HepG2 (cell line): ENCODE results near the gene PLPPR3. TPM values are rescaled to one million over a fixed set of nuclear protein-coding genes. Genes with fewer than 3 reads are reported as not detected.

Experiments
- CBX2 ChIP-seq, 2 experiments: fragments of 200-600 bp in 1 of 2; sonication (generic); formaldehyde crosslinking in 1 of 2; IDR thresholded peaks; 2 replicates each; pipeline versions ENCODE4 v1.7.0 to v1.8.1; 2018 to 2022; ENCODE audit warnings: low read depth in 2 of 2, low read length in 1 of 2, mild to moderate bottlenecking in 1 of 2, missing genetic modification reagents in 1 of 2
- KLF11 ChIP-seq: IDR thresholded peaks from 2 replicates; pipeline ENCODE4 v1.6.1; 2016; ENCODE audit warnings: missing compliant biosample characterization
- NKX3-1 ChIP-seq: sonication (generic); formaldehyde crosslinking; IDR thresholded peaks from 2 replicates; pipeline ENCODE4 v1.5.0; 2020; ENCODE audit warnings: missing genetic modification reagents
- ZBTB39 ChIP-seq: sonication (generic); formaldehyde crosslinking; IDR thresholded peaks from 2 replicates; pipeline ENCODE4 v1.5.0; 2020; ENCODE audit warnings: missing genetic modification reagents
- ZNF143 ChIP-seq: sonication (generic); formaldehyde crosslinking; IDR thresholded peaks from 2 replicates; pipeline ENCODE4 v1.4.0; 2020; ENCODE audit warnings: missing genetic modification reagents
- ZNF501 ChIP-seq: sonication (generic); formaldehyde crosslinking; IDR thresholded peaks from 2 replicates; pipeline ENCODE4 v1.5.1; 2020; ENCODE audit warnings: mild to moderate bottlenecking, moderate library complexity, missing genetic modification reagents
- ZNF510 ChIP-seq: sonication (generic); formaldehyde crosslinking; IDR thresholded peaks from 2 replicates; pipeline ENCODE4 v1.4.0; 2020; ENCODE audit warnings: low read depth, mild to moderate bottlenecking, missing genetic modification reagents
- ZNF781 ChIP-seq: sonication (generic); formaldehyde crosslinking; IDR thresholded peaks from 2 replicates; pipeline ENCODE4 v1.5.1; 2020; ENCODE audit warnings: borderline replicate concordance, mild to moderate bottlenecking, missing genetic modification reagents; ENCODE audit errors: not compliant biosample characterization
- polyA plus RNA-seq, 8 experiments: library from polyadenylated mRNA; depleted of rRNA in 3 of 8; stranded (reverse) in 7 of 8; unstranded in 1 of 8; fragments of >200 nt; fragmentation: Illumina TruSeq in 4 of 8; extraction: Trizol in 4 of 8; gene quantifications; 2 replicates each; pipeline versions ENCODE4 v1.2.1 to v1.2.3, GENCODE V29; 2011 to 2016; ENCODE audit warnings: low read depth in 4 of 8, missing spikeins in 1 of 8, mixed read lengths in 1 of 8; ENCODE audit not compliant: insufficient read depth in 1 of 8
- total RNA-seq, 5 experiments: library from RNA; depleted of rRNA; stranded (reverse); fragments of >200 nt; fragmentation: Illumina TruSeq; extraction: Trizol; gene quantifications; 2 replicates each; pipeline ENCODE4 v1.2.3, GENCODE V29; 2016; ENCODE audit warnings: low read depth in 1 of 5
- TF ChIP-seq, protein P1 (sequence below): sonication (generic); formaldehyde crosslinking; IDR thresholded peaks from 2 replicates; pipeline ENCODE4 v1.9.0; 2021; ENCODE audit warnings: mild to moderate bottlenecking, missing genetic modification reagents
- TF ChIP-seq, protein P2 (sequence below): sonication (generic); formaldehyde crosslinking; IDR thresholded peaks from 2 replicates; pipeline ENCODE4 v1.5.1; 2020; ENCODE audit warnings: missing genetic modification reagents, mild to moderate bottlenecking, borderline replicate concordance
- TF ChIP-seq, protein P3 (sequence below): sonication (generic); formaldehyde crosslinking; IDR thresholded peaks from 2 replicates; pipeline ENCODE4 v1.4.0; 2020; ENCODE audit warnings: missing genetic modification reagents
- TF ChIP-seq, protein P4 (sequence below): sonication (generic); formaldehyde crosslinking; IDR thresholded peaks from 2 replicates; pipeline ENCODE4 v1.4.0; 2020; ENCODE audit warnings: missing genetic modification reagents

PLPPR3 gene
- total and polyA plus RNA-seq, 2 of the 13 experiments (the other 11 are each of a cell fraction or from before 2014, with no cell fraction given): 0.07 to 0.16 TPM

DNA sequence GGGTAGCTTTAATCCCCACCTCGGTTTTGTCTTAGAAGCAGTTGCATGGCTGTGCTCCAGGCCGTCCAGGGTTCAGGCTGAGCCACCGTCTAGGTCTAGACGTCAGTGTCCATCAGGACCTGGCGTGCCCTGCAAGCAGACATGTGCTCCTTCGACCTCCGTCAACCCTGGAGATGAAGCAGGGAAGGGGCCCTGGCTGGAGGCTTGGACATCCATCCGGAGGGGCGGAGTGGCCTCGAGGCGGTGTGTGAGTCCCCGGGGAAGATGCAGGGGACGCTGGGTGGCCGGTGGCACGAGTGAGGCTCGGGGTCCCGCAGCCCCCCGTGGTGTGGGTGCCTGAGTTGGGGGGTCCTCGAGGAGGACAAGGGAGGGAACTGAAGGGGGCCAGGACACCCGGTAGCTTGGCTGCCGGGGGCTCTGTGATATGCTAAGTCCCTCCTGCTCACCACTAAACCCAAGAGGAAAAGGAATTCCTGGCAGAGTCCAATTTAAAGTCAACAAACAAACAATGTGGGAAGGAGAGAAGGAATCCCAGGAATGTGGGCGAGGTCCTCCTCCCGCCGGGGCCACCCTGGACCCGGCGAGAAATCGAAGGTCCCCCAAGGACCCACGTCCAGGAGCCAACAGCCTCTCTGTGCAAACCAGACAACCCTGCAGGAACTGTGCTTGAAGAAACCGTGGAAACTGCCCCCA lies 39.4 kb downstream of the PLPPR3 start (continued):
- TF ChIP-seq, protein P1, sequence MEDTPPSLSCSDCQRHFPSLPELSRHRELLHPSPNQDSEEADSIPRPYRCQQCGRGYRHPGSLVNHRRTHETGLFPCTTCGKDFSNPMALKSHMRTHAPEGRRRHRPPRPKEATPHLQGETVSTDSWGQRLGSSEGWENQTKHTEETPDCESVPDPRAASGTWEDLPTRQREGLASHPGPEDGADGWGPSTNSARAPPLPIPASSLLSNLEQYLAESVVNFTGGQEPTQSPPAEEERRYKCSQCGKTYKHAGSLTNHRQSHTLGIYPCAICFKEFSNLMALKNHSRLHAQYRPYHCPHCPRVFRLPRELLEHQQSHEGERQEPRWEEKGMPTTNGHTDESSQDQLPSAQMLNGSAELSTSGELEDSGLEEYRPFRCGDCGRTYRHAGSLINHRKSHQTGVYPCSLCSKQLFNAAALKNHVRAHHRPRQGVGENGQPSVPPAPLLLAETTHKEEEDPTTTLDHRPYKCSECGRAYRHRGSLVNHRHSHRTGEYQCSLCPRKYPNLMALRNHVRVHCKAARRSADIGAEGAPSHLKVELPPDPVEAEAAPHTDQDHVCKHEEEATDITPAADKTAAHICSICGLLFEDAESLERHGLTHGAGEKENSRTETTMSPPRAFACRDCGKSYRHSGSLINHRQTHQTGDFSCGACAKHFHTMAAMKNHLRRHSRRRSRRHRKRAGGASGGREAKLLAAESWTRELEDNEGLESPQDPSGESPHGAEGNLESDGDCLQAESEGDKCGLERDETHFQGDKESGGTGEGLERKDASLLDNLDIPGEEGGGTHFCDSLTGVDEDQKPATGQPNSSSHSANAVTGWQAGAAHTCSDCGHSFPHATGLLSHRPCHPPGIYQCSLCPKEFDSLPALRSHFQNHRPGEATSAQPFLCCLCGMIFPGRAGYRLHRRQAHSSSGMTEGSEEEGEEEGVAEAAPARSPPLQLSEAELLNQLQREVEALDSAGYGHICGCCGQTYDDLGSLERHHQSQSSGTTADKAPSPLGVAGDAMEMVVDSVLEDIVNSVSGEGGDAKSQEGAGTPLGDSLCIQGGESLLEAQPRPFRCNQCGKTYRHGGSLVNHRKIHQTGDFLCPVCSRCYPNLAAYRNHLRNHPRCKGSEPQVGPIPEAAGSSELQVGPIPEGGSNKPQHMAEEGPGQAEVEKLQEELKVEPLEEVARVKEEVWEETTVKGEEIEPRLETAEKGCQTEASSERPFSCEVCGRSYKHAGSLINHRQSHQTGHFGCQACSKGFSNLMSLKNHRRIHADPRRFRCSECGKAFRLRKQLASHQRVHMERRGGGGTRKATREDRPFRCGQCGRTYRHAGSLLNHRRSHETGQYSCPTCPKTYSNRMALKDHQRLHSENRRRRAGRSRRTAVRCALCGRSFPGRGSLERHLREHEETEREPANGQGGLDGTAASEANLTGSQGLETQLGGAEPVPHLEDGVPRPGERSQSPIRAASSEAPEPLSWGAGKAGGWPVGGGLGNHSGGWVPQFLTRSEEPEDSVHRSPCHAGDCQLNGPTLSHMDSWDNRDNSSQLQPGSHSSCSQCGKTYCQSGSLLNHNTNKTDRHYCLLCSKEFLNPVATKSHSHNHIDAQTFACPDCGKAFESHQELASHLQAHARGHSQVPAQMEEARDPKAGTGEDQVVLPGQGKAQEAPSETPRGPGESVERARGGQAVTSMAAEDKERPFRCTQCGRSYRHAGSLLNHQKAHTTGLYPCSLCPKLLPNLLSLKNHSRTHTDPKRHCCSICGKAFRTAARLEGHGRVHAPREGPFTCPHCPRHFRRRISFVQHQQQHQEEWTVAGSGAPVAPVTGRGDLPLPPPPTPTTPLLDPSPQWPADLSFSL (CRISPR knock-in tag): no peak
- TF ChIP-seq ZBTB39 (no peak), ZNF510 (CRISPR knock-in tag) (no peak), KLF11 (CRISPR knock-in tag) (no peak), NKX3-1 (CRISPR knock-in tag) (no peak), ZNF501 (no peak), ZNF781 (CRISPR knock-in tag) (no peak), ZNF143 (CRISPR knock-in tag) (no peak; the same call in 1 of the 2 replicates), CBX2 (IDR thresholded peaks at IDR 0.05; ENCODE audit: low read depth, low read length) (no peak), CBX2 (CRISPR knock-in tag; IDR thresholded peaks at IDR 0.05; ENCODE audit: low read depth) (no peak)
- TF ChIP-seq, protein P2, sequence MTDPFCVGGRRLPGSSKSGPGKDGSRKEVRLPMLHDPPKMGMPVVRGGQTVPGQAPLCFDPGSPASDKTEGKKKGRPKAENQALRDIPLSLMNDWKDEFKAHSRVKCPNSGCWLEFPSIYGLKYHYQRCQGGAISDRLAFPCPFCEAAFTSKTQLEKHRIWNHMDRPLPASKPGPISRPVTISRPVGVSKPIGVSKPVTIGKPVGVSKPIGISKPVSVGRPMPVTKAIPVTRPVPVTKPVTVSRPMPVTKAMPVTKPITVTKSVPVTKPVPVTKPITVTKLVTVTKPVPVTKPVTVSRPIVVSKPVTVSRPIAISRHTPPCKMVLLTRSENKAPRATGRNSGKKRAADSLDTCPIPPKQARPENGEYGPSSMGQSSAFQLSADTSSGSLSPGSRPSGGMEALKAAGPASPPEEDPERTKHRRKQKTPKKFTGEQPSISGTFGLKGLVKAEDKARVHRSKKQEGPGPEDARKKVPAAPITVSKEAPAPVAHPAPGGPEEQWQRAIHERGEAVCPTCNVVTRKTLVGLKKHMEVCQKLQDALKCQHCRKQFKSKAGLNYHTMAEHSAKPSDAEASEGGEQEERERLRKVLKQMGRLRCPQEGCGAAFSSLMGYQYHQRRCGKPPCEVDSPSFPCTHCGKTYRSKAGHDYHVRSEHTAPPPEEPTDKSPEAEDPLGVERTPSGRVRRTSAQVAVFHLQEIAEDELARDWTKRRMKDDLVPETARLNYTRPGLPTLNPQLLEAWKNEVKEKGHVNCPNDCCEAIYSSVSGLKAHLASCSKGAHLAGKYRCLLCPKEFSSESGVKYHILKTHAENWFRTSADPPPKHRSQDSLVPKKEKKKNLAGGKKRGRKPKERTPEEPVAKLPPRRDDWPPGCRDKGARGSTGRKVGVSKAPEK: 0 out of 2 replicates have a peak, but pooled peaks have one; percentile 59
- TF ChIP-seq, protein P3, sequence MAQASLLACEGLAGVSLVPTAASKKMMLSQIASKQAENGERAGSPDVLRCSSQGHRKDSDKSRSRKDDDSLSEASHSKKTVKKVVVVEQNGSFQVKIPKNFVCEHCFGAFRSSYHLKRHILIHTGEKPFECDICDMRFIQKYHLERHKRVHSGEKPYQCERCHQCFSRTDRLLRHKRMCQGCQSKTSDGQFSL: no peak
- TF ChIP-seq, protein P4, sequence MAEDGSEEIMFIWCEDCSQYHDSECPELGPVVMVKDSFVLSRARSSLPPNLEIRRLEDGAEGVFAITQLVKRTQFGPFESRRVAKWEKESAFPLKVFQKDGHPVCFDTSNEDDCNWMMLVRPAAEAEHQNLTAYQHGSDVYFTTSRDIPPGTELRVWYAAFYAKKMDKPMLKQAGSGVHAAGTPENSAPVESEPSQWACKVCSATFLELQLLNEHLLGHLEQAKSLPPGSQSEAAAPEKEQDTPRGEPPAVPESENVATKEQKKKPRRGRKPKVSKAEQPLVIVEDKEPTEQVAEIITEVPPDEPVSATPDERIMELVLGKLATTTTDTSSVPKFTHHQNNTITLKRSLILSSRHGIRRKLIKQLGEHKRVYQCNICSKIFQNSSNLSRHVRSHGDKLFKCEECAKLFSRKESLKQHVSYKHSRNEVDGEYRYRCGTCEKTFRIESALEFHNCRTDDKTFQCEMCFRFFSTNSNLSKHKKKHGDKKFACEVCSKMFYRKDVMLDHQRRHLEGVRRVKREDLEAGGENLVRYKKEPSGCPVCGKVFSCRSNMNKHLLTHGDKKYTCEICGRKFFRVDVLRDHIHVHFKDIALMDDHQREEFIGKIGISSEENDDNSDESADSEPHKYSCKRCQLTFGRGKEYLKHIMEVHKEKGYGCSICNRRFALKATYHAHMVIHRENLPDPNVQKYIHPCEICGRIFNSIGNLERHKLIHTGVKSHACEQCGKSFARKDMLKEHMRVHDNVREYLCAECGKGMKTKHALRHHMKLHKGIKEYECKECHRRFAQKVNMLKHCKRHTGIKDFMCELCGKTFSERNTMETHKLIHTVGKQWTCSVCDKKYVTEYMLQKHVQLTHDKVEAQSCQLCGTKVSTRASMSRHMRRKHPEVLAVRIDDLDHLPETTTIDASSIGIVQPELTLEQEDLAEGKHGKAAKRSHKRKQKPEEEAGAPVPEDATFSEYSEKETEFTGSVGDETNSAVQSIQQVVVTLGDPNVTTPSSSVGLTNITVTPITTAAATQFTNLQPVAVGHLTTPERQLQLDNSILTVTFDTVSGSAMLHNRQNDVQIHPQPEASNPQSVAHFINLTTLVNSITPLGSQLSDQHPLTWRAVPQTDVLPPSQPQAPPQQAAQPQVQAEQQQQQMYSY (CRISPR knock-in tag): peak; percentile 60; the same call in 1 of the 2 replicates
